GM19452 (cell line): ENCODE results near the gene RUNX2.

Experiments used
- ATAC-seq: cut with Tn5 transposase; IDR thresholded peaks from one replicate; pipeline ENCODE4 v1.9.1; 2021; ENCODE audit not compliant: unreplicated experiment

The RUNX2 gene

DNA sequence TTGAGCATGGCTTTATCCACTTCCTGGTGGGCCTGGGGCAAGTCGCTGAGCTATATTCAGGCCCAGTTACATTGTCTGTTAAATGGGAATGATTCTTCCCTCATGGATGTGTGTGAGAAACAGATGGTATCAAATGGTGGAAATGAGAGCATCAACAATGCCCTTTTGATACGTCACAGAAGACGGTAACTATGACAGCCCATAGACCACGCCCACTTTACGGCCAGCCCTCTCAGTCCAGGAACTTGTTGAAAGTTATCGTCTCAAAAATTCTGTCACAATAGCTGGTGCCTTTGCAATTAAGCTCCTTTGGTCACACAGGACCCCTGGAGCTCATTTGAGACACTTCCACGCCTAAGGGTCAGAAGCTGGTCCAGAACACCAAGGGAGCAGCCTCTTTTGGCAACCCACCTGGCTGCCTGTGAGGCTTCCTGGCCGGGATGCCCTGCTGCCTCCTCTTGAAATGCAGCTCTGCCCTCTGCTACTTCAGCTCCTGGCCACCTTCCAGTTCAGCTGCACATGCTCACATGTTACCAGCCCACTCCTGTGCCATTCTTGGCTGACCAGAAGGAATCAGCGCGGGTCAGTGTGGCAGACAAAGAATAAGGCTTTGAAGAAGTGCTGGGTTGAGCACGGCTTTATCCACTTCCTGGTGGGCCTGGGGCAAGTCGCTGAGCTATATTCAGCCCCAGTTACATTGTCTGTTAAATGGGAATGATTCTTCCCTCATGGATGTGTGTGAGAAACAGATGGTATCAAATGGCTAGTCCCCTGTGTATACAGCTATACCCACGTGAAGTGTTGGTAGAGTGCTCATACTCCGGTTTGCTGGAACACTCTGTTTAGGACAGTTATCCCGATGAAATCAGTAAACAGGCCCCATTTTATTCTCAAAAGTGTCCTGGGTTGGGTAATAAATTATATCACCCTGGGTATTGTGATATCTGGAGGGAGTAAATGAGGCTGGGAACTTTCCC, 248.8 kb downstream of the RUNX2 start:
- no peak for ATAC-seq

GRCh38 chr6:45577836-45578504, 249.8 kb downstream of the RUNX2 start:
- ATAC-seq: no peak

DNA sequence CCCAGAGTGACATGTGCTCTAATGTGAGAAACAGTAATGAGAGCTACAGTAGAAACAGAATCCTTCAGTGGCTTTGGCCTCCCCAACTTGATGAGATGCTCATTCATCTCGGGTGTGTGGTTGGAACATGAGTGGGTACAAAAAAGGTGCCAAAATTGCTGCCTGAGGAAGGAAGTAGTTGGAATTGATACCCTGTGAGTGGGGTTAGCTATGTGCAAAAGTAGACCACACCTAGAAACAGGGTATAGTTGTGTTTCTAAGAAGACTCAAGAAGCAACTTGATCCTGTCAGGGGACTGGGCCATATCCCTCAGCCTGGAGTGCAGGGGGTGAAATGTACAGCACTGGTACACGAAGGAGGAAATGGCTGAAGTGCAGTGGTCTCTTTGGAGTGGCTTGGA, 256.0 kb downstream of the RUNX2 start:
- ATAC-seq: no peak

GRCh38 chr6:45586216-45587171, 258.4 kb downstream of the RUNX2 start:
- no peak for ATAC-seq

- ATAC-seq: no peak
These were observed 259.3 kb downstream of the RUNX2 start for GRCh38 chr6:45587229-45588060.

GRCh38 chr6:45589367-45589766, 261.2 kb downstream of the RUNX2 start:
- no peak for ATAC-seq

GRCh38 chr6:45590226-45590625, 262.1 kb downstream of the RUNX2 start:
- ATAC-seq: no peak

DNA sequence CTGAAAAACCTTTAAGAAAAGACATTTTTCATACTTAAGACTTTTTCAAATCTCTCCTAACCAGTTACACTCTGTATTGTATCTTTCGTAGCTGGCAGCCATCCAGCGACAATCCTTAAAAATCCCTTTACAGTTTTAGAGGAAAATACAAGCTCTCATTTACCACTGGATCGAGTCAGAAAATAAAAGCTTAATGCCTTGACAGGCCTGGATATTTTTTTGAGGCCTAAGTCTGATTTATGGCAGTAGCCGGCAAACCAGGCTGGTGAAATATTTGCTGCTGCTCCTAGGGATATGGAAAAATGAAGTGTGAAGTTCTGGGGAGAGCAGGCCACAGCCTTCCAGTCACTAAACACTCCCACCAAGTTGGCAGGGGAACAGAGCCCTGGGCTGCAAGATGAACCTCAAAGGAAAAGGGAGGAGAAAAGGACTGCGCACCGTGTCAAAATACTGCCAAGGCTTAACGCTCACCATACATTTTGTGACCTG, 262.6 kb downstream of the RUNX2 start:
- no peak for ATAC-seq

- ATAC-seq: no peak
These were observed 263.2 kb downstream of the RUNX2 start for GRCh38 chr6:45591306-45591705.

DNA sequence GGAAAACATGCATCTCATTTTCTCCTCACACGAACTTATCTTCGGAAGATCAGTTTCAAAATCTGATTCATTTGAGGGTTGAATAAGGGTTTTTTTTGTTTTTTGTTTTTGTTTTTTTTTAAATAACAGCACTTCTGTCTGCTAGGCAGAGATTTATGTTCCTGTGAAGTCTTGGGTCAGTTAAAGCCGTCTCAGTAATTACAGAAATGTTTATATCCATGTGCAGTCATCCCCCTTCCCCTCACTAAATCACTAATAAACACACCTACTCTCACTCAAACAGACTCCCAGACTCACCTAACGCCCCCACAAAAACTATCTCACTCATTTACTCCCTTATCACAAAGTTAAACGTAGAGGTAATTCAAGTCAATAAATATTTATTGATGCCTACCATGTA, 263.8 kb downstream of the RUNX2 start:
- no peak for ATAC-seq

- ATAC-seq: no peak
These were observed 264.9 kb downstream of the RUNX2 start for GRCh38 chr6:45592991-45593390.

- ATAC-seq: no peak
These were observed 267.1 kb downstream of the RUNX2 start for GRCh38 chr6:45595010-45595851.

- ATAC-seq: no peak
These were observed 269.3 kb downstream of the RUNX2 start for GRCh38 chr6:45597424-45597823.

- ATAC-seq: no peak
These were observed 270.9 kb downstream of the RUNX2 start for GRCh38 chr6:45599053-45599452.

DNA sequence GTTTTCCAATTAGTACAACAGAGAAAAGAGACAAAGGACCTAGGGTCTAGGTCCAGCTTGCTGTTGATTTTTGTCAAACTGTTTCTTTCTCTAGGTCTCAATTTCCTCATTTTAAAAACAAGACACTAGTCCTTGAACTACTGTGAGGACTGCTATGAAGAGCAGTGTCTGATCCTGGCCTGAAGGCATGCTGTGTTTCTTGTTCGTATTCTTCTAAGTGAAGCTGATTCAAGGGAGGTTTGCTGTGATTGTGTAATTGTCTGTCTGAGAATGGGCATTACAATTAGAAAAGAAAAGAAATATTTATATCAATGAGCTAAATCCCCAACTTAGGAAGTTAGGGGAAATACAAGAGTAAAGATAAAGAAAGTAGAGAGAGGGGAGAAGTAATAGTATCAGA, 277.8 kb downstream of the RUNX2 start:
- ATAC-seq: no peak

GRCh38 chr6:45606831-45607400, 278.8 kb downstream of the RUNX2 start:
- no peak for ATAC-seq

DNA sequence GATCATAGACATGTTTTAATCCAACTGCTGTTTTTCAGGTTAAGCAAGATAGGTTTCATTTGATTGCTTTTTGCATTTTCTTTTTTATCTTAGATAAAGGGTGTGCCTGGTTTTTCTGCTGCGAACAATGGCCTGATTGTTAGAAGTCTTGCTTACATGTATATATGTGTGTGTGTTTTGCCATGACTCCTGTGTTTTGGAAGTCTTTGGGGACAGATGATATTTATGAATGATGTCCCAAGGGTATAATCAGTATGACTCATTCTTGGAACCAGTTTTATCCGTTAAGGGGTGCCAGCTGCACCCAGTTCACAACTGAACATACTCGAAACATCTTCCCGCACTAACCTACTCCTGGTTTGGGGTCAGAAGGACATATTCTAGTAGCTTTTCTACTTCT, 279.7 kb downstream of the RUNX2 start:
- no peak for ATAC-seq

- ATAC-seq: no peak
These were observed 280.3 kb downstream of the RUNX2 start for GRCh38 chr6:45608252-45608913.
